ENCODE data around the gene MID2.

- TF ChIP-seq CTCF (IDR thresholded peaks at IDR 0.05) (peak; percentile 52 to 73 (median 60)), POLR2A (IDR thresholded peaks at IDR 0.05) (no peak)
Measured at GRCh38 chrX:107894038-107894437, 68.4 kb downstream of the MID2 start.
